HepG2 (cell line): ENCODE data around the gene INPP1. TPM values are rescaled to one million over a fixed set of nuclear protein-coding genes. Genes with fewer than 3 reads are reported as not detected.
A peak's percentile ranks its signal among the peaks of the same experiment; 100 is the strongest.

ENCODE experiments used
- ARID2 ChIP-seq: sonication (generic); formaldehyde crosslinking; IDR thresholded peaks from 2 replicates; pipeline ENCODE4 v1.8.1; 2022; ENCODE audit warnings: mild to moderate bottlenecking, missing genetic modification reagents, borderline replicate concordance
- NFKBIZ ChIP-seq: IDR thresholded peaks from 2 replicates; pipeline ENCODE4 v1.6.1; 2018; ENCODE audit warnings: missing genetic modification reagents, missing compliant biosample characterization
- SATB2 ChIP-seq: sonication (generic); formaldehyde crosslinking; IDR thresholded peaks from 2 replicates; pipeline ENCODE4 v1.5.0; 2020; ENCODE audit warnings: missing genetic modification reagents
- ZC3H4 ChIP-seq: sonication (generic); formaldehyde crosslinking; IDR thresholded peaks from 2 replicates; pipeline ENCODE4 v1.4.0; 2020; ENCODE audit warnings: missing genetic modification reagents, borderline replicate concordance
- ZFP36 ChIP-seq: fragments of 150-350 bp; IDR thresholded peaks from 2 replicates; pipeline ENCODE4 v1.6.1; 2018; ENCODE audit warnings: borderline replicate concordance, low read length, low read depth; ENCODE audit not compliant: partially characterized antibody
- ZNF335 ChIP-seq: sonication (generic); formaldehyde crosslinking; IDR thresholded peaks from 2 replicates; pipeline ENCODE4 v1.4.0; 2020; ENCODE audit warnings: missing genetic modification reagents
- ZNF772 ChIP-seq: sonication (generic); formaldehyde crosslinking; IDR thresholded peaks from 2 replicates; pipeline ENCODE4 v1.5.0; 2020; ENCODE audit warnings: mild to moderate bottlenecking, missing genetic modification reagents
- ZNF773 ChIP-seq: sonication (generic); formaldehyde crosslinking; IDR thresholded peaks from 2 replicates; pipeline ENCODE4 v1.4.0; 2020; ENCODE audit warnings: missing genetic modification reagents, borderline replicate concordance
- ZNF776 ChIP-seq: sonication (generic); formaldehyde crosslinking; IDR thresholded peaks from 2 replicates; pipeline ENCODE4 v1.4.0; 2020; ENCODE audit warnings: mild to moderate bottlenecking, missing genetic modification reagents
- polyA plus RNA-seq, 8 experiments: library from polyadenylated mRNA; depleted of rRNA in 3 of 8; stranded (reverse) in 7 of 8; unstranded in 1 of 8; fragments of >200 nt; fragmentation: Illumina TruSeq in 4 of 8; extraction: Trizol in 4 of 8; gene quantifications; 2 replicates each; pipeline versions ENCODE4 v1.2.1 to v1.2.3, GENCODE V29; 2011 to 2016; ENCODE audit warnings: low read depth in 4 of 8, missing spikeins in 1 of 8, mixed read lengths in 1 of 8; ENCODE audit not compliant: insufficient read depth in 1 of 8
- total RNA-seq, 5 experiments: library from RNA; depleted of rRNA; stranded (reverse); fragments of >200 nt; fragmentation: Illumina TruSeq; extraction: Trizol; gene quantifications; 2 replicates each; pipeline ENCODE4 v1.2.3, GENCODE V29; 2016; ENCODE audit warnings: low read depth in 1 of 5
- TF ChIP-seq, protein P1 (sequence below): sonication (generic); formaldehyde crosslinking; IDR thresholded peaks from one replicate; pipeline ENCODE4 v1.5.1; 2020; ENCODE audit warnings: mild to moderate bottlenecking, missing genetic modification reagents; ENCODE audit errors: not compliant biosample characterization
- TF ChIP-seq, protein P2 (sequence below): sonication (generic); formaldehyde crosslinking; IDR thresholded peaks from 2 replicates; pipeline ENCODE4 v1.4.0; 2020; ENCODE audit warnings: mild to moderate bottlenecking, missing genetic modification reagents
- TF ChIP-seq, protein P3 (sequence below): sonication (generic); formaldehyde crosslinking; IDR thresholded peaks from 2 replicates; pipeline ENCODE4 v1.9.0; 2021; ENCODE audit warnings: missing genetic modification reagents, borderline replicate concordance
- TF ChIP-seq, protein P4 (sequence below): sonication (generic); formaldehyde crosslinking; IDR thresholded peaks from 2 replicates; pipeline ENCODE4 v1.4.0; 2020; ENCODE audit warnings: missing genetic modification reagents; ENCODE audit errors: not compliant biosample characterization

Gene INPP1
- total and polyA plus RNA-seq, 2 of the 13 experiments (the other 11 are each of a cell fraction or from before 2014, with no cell fraction given): 10.0 to 13.3 TPM

DNA sequence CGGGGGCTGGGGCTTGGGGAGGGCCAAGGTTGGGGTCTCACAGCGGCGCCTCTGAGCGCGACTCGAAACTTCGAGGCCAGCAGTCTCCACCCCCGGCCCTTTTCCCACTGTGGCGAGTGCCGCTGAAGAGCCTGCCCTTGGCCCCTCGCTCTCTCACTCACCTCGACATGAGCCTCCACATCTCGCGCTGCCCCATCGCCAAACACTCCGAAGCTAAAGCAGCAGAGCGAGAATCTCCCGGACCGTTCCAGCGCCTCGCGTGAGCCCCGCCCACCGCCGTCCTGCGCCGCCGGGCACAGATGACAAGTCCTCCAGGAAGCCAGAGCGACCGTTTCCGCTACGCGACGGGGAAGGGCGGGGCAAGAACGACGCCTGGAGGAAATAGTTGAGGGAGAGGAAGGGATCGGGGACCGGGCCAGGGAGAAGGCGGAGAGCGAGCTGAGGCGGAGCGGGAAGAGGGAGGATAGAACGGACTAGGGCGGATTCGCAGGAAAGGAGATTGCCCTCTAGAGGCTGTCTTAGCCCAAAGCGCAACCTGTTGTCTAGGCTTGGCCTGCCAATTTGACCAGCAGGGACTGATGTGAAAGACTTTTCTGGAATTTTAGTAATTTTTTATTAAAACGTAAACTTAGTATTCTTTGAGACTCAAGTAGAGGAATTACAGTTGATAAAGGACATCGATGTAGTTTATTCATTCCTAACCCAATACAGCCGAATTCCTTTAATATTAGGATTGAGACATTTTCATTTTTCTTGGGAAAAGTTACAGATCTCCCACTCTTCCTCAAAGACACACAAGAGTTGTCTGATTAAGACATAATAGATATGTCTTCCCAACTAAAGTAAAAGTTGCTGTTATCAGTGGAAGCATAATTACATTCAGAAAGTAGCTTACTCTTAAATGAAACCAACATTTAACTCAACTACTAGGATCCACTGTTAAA, 23.6 kb upstream of the INPP1 start, which contains the start of gene HIBCH (continued):
- TF ChIP-seq, protein P1, sequence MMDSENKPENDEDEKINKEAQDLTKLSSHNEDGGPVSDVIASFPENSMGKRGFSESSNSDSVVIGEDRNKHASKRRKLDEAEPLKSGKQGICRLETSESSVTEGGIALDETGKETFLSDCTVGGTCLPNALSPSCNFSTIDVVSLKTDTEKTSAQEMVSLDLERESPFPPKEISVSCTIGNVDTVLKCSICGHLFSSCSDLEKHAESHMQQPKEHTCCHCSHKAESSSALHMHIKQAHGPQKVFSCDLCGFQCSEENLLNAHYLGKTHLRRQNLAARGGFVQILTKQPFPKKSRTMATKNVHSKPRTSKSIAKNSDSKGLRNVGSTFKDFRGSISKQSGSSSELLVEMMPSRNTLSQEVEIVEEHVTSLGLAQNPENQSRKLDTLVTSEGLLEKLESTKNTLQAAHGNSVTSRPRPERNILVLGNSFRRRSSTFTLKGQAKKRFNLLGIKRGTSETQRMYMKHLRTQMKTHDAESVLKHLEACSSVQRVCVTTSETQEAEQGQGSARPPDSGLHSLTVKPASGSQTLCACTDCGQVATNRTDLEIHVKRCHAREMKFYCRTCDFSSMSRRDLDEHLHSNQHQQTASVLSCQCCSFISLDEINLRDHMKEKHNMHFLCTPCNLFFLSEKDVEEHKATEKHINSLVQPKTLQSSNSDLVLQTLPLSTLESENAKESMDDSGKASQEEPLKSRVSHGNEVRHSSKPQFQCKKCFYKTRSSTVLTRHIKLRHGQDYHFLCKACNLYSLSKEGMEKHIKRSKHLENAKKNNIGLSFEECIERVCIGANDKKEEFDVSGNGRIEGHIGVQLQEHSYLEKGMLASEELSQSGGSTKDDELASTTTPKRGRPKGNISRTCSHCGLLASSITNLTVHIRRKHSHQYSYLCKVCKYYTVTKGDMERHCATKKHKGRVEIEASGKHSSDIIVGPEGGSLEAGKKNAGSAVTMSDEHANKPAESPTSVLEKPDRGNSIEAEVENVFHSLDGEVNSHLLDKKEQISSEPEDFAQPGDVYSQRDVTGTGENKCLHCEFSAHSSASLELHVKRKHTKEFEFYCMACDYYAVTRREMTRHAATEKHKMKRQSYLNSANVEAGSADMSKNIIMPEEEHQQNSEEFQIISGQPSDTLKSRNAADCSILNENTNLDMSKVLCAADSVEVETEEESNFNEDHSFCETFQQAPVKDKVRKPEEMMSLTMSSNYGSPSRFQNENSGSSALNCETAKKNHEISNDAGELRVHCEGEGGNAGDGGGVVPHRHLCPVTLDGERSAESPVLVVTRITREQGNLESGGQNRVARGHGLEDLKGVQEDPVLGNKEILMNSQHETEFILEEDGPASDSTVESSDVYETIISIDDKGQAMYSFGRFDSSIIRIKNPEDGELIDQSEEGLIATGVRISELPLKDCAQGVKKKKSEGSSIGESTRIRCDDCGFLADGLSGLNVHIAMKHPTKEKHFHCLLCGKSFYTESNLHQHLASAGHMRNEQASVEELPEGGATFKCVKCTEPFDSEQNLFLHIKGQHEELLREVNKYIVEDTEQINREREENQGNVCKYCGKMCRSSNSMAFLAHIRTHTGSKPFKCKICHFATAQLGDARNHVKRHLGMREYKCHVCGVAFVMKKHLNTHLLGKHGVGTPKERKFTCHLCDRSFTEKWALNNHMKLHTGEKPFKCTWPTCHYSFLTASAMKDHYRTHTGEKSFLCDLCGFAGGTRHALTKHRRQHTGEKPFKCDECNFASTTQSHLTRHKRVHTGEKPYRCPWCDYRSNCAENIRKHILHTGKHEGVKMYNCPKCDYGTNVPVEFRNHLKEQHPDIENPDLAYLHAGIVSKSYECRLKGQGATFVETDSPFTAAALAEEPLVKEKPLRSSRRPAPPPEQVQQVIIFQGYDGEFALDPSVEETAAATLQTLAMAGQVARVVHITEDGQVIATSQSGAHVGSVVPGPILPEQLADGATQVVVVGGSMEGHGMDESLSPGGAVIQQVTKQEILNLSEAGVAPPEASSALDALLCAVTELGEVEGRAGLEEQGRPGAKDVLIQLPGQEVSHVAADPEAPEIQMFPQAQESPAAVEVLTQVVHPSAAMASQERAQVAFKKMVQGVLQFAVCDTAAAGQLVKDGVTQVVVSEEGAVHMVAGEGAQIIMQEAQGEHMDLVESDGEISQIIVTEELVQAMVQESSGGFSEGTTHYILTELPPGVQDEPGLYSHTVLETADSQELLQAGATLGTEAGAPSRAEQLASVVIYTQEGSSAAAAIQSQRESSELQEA (CRISPR knock-in tag): peak; percentile 83
- TF ChIP-seq ARID2 (CRISPR knock-in tag) (peak; percentile 91), NFKBIZ (CRISPR knock-in tag) (peak; percentile 80), ZFP36 (no peak), ZNF773 (CRISPR knock-in tag) (0 out of 2 replicates have a peak, but pooled peaks have one; percentile 49), ZNF335 (CRISPR knock-in tag) (peak; percentile 87; the same call in 1 of the 2 replicates), ZNF772 (CRISPR knock-in tag) (peak; percentile 89), SATB2 (no peak), ZNF776 (CRISPR knock-in tag) (peak; percentile 87), ZC3H4 (CRISPR knock-in tag) (no peak)
- TF ChIP-seq, protein P2, sequence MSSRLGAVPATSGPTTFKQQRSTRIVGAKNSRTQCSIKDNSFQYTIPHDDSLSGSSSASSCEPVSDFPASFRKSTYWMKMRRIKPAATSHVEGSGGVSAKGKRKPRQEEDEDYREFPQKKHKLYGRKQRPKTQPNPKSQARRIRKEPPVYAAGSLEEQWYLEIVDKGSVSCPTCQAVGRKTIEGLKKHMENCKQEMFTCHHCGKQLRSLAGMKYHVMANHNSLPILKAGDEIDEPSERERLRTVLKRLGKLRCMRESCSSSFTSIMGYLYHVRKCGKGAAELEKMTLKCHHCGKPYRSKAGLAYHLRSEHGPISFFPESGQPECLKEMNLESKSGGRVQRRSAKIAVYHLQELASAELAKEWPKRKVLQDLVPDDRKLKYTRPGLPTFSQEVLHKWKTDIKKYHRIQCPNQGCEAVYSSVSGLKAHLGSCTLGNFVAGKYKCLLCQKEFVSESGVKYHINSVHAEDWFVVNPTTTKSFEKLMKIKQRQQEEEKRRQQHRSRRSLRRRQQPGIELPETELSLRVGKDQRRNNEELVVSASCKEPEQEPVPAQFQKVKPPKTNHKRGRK (CRISPR knock-in tag): no peak; the same call in 1 of the 2 replicates
- TF ChIP-seq, protein P3, sequence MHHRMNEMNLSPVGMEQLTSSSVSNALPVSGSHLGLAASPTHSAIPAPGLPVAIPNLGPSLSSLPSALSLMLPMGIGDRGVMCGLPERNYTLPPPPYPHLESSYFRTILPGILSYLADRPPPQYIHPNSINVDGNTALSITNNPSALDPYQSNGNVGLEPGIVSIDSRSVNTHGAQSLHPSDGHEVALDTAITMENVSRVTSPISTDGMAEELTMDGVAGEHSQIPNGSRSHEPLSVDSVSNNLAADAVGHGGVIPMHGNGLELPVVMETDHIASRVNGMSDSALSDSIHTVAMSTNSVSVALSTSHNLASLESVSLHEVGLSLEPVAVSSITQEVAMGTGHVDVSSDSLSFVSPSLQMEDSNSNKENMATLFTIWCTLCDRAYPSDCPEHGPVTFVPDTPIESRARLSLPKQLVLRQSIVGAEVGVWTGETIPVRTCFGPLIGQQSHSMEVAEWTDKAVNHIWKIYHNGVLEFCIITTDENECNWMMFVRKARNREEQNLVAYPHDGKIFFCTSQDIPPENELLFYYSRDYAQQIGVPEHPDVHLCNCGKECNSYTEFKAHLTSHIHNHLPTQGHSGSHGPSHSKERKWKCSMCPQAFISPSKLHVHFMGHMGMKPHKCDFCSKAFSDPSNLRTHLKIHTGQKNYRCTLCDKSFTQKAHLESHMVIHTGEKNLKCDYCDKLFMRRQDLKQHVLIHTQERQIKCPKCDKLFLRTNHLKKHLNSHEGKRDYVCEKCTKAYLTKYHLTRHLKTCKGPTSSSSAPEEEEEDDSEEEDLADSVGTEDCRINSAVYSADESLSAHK (CRISPR knock-in tag): 0 out of 2 replicates have a peak, but pooled peaks have one; percentile 21
- TF ChIP-seq, protein P4, sequence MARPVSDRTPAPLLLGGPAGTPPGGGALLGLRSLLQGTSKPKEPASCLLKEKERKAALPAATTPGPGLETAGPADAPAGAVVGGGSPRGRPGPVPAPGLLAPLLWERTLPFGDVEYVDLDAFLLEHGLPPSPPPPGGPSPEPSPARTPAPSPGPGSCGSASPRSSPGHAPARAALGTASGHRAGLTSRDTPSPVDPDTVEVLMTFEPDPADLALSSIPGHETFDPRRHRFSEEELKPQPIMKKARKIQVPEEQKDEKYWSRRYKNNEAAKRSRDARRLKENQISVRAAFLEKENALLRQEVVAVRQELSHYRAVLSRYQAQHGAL (CRISPR knock-in tag): no peak
